Measurements from ENCODE around the gene MOB3A.

MOB3A gene

GRCh38 chr19:2116507-2116906 is 20.4 kb upstream of the MOB3A start:
- H3K27ac ChIP-seq = no peak overlapping the region
- TF ChIP-seq CTCF (IDR thresholded peaks at IDR 0.05) = no peak

GRCh38 chr19:2115911-2116426 is 19.8 kb upstream of the MOB3A start:
- H3K27ac ChIP-seq = no peak overlapping the region
- TF ChIP-seq CTCF (IDR thresholded peaks at IDR 0.05) (no peak), ZFX (IDR thresholded peaks at IDR 0.05; ENCODE audit: borderline replicate concordance) (no peak)

GRCh38 chr19:2115324-2115723 is 19.2 kb upstream of the MOB3A start:
- no peak overlapping the region for H3K27ac ChIP-seq
- TF ChIP-seq ZFX (IDR thresholded peaks at IDR 0.05; ENCODE audit: borderline replicate concordance) (no peak), CTCF (IDR thresholded peaks at IDR 0.05) (no peak)

- TF ChIP-seq ZFX (IDR thresholded peaks at IDR 0.05; ENCODE audit: borderline replicate concordance) (no peak), CTCF (IDR thresholded peaks at IDR 0.05) (no peak)
- H3K27ac ChIP-seq = no peak overlapping the region
Measured at GRCh38 chr19:2114821-2115220, 18.7 kb upstream of the MOB3A start.

- no peak for TF ChIP-seq ZFX (IDR thresholded peaks at IDR 0.05; ENCODE audit: borderline replicate concordance)
- no peak for TF ChIP-seq CTCF (IDR thresholded peaks at IDR 0.05)
- no peak overlapping the region for H3K27ac ChIP-seq
Measured at GRCh38 chr19:2114218-2114617, 18.1 kb upstream of the MOB3A start.

GRCh38 chr19:2113439-2114211 is 17.5 kb upstream of the MOB3A start:
- no peak for TF ChIP-seq CTCF (IDR thresholded peaks at IDR 0.05)
- TF ChIP-seq ZFX (IDR thresholded peaks at IDR 0.05; ENCODE audit: borderline replicate concordance) = no peak

GRCh38 chr19:2112516-2113320 is 16.6 kb upstream of the MOB3A start:
- H3K27ac ChIP-seq = no peak overlapping the region

More at GRCh38 chr19:2113439-2114211, 17.5 kb upstream of the MOB3A start:
- no peak overlapping the region for H3K27ac ChIP-seq

More at GRCh38 chr19:2112516-2113320, 16.6 kb upstream of the MOB3A start:
- TF ChIP-seq CTCF (IDR thresholded peaks at IDR 0.05) (no peak), ZFX (IDR thresholded peaks at IDR 0.05; ENCODE audit: borderline replicate concordance) (no peak)

Data from 22Rv1 (cell line).